Esophagus muscularis mucosa (tissue), 4 donors: Measurements from ENCODE around the gene CPEB4. TPM values are rescaled to one million over a fixed set of nuclear protein-coding genes. Genes with fewer than 3 reads are reported as not detected.

Experiments used
- DNase-seq: peaks from one replicate; pipeline ENCODE4 v3.0.0-alpha.2; 2017; ENCODE audit errors: extremely low spot score
- H3K27ac ChIP-seq, 4 donors: fragments of 200-600 bp; sonication (generic); replicated peaks in 1 of 4; 1 replicate in 3 of 4; 2 replicates in 1 of 4; pipeline ENCODE4 v1.5.1; 2016 to 2019; ENCODE audit warnings: mild to moderate bottlenecking in 1 of 4
- H3K27me3 ChIP-seq, 4 donors: fragments of 200-600 bp; sonication (generic); one replicate each; pipeline versions ENCODE4 v1.5.1 to v1.6.0; 2016 to 2019
- H3K36me3 ChIP-seq, 4 donors: fragments of 200-600 bp; sonication (generic); one replicate each; pipeline ENCODE4 v1.5.1; 2016 to 2019
- H3K4me1 ChIP-seq, 4 donors: fragments of 200-600 bp; sonication (generic); one replicate each; pipeline ENCODE4 v1.5.1; 2016 to 2019
- H3K4me3 ChIP-seq, 4 donors: fragments of 200-600 bp; sonication (generic); 1 replicate in 2 of 4; 2 replicates in 2 of 4; pipeline ENCODE4 v1.5.1; 2016 to 2019; ENCODE audit warnings: mild to moderate bottlenecking in 4 of 4, moderate library complexity in 1 of 4
- H3K9me3 ChIP-seq, 4 donors: fragments of 200-600 bp; sonication (generic); 1 replicate in 3 of 4; 2 replicates in 1 of 4; pipeline ENCODE4 v1.5.1; 2016 to 2019
- EP300 ChIP-seq: sonication (generic); formaldehyde crosslinking; IDR thresholded peaks from one replicate; pipeline ENCODE4 v1.6.1; 2017; ENCODE audit warnings: antibody characterized with exemption
- POLR2A ChIP-seq: fragments of 450-650 bp; IDR thresholded peaks from one replicate; pipeline ENCODE4 v1.6.1; 2017; ENCODE audit warnings: antibody characterized with exemption, moderate library complexity, mild to moderate bottlenecking, low read depth
- POLR2AphosphoS5 ChIP-seq, 2 donors: sonication (generic); formaldehyde crosslinking; IDR thresholded peaks; one replicate each; pipeline ENCODE4 v1.6.1; 2017; ENCODE audit warnings: antibody characterized with exemption in 2 of 2
- WGBS: methylation state at CpG from one replicate; pipeline ENCODE4 v1.1.5; 2018; 5-methylcytosine and 5-hydroxymethylcytosine counted together
- intact Hi-C: fragments of 100-400 bp; cut with DNase I; formaldehyde crosslinking; loops from one replicate; pipeline ENCODE4 v1.15.1; 2023
- total RNA-seq, 4 donors: library from RNA; depleted of rRNA; stranded (reverse); fragments of >200 nt; gene quantifications; one replicate each; pipeline versions ENCODE4 v1.1.0 to v1.2.1, GENCODE V29; 2016
- TF ChIP-seq, protein P1 (sequence below), 3 experiments: fragments of 200-600 bp in 2 of 3; fragments of 450-650 bp in 1 of 3; sonication (generic) in 2 of 3; IDR thresholded peaks; one replicate each; pipeline ENCODE4 v1.5.1; 2017 to 2019; ENCODE audit warnings: antibody characterized with exemption in 3 of 3, mild to moderate bottlenecking in 2 of 3, moderate library complexity in 1 of 3

The CPEB4 gene
- total RNA-seq, 4 donors from 2014 or later, result 44.9 to 96.4 (median 54.4) TPM

DNA sequence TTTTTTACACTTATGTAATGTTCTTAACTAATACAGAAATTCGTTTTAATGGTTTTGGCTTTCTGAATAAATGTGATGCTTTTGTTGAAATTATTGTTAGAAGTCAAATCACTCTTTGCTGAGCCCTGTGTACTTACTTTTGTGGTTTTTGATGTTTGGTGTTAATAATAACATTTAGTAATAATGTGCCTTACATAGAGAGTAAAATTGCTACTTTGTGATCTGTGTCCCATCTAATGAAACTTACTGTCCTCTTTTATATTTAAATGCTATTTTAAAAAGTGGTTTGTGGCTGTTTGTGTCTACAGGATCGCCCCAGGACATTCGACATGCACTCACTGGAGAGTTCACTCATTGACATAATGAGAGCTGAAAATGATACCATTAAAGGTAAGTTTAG, 22.1 kb downstream of the CPEB4 start:
- Histone ChIP-seq H3K36me3 (peaks cover 0 to 37% (median 8%) of the 10 kb centered on the region in 4 donors), H3K27me3 (no peaks in the 10 kb centered on the region), H3K4me1 (peaks cover 33 to 81% (median 59%) of the 10 kb centered on the region in 4 donors), H3K27ac (peak overlapping the region in 2 of 4 donors; percentile 46 to 72), H3K9me3 (no peaks in the 10 kb centered on the region), H3K4me3 (no peak overlapping the region)
- no peak for TF ChIP-seq EP300
- TF ChIP-seq POLR2AphosphoS5 (IDR thresholded peaks at IDR 0.05), result no peak
- TF ChIP-seq, protein P1, sequence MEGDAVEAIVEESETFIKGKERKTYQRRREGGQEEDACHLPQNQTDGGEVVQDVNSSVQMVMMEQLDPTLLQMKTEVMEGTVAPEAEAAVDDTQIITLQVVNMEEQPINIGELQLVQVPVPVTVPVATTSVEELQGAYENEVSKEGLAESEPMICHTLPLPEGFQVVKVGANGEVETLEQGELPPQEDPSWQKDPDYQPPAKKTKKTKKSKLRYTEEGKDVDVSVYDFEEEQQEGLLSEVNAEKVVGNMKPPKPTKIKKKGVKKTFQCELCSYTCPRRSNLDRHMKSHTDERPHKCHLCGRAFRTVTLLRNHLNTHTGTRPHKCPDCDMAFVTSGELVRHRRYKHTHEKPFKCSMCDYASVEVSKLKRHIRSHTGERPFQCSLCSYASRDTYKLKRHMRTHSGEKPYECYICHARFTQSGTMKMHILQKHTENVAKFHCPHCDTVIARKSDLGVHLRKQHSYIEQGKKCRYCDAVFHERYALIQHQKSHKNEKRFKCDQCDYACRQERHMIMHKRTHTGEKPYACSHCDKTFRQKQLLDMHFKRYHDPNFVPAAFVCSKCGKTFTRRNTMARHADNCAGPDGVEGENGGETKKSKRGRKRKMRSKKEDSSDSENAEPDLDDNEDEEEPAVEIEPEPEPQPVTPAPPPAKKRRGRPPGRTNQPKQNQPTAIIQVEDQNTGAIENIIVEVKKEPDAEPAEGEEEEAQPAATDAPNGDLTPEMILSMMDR (IDR thresholded peaks at IDR 0.05), result no peak
- TF ChIP-seq POLR2A, result no peak
- intact Hi-C loops, result no loop called here
- 79% methylated on average over 3 of the region's 3 CpGs for WGBS
- DNase-seq, result no peak

DNA sequence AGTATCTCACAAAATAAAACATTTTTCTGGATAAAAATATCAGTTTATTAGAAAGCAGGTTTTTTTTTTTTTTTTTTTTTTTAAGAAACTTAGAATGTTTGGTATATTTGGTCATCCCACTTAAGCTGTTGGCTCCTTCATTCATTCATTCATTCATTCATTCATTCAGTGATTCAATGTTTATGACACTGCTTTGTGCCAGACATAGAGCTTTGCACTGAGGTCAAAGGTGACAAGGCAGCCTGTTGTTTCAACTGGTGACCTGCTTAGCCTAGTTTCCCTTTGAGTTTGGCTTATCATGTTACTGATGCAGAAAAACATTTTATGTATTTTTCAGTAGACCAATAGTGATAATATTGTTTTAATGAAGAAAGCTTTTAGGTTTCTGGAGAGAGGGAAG, 23.5 kb downstream of the CPEB4 start:
- no peak for DNase-seq
- Histone ChIP-seq H3K4me1 (peaks cover 44 to 78% (median 56%) of the 10 kb centered on the region in 4 donors), H3K4me3 (no peak overlapping the region), H3K9me3 (no peaks in the 10 kb centered on the region), H3K27ac (peak overlapping the region in 1 of 4 donors; percentile 72), H3K27me3 (no peaks in the 10 kb centered on the region), H3K36me3 (peaks cover 0 to 37% (median 8%) of the 10 kb centered on the region in 4 donors)
- intact Hi-C loops, result no loop called here
- no peak for TF ChIP-seq POLR2A

DNA sequence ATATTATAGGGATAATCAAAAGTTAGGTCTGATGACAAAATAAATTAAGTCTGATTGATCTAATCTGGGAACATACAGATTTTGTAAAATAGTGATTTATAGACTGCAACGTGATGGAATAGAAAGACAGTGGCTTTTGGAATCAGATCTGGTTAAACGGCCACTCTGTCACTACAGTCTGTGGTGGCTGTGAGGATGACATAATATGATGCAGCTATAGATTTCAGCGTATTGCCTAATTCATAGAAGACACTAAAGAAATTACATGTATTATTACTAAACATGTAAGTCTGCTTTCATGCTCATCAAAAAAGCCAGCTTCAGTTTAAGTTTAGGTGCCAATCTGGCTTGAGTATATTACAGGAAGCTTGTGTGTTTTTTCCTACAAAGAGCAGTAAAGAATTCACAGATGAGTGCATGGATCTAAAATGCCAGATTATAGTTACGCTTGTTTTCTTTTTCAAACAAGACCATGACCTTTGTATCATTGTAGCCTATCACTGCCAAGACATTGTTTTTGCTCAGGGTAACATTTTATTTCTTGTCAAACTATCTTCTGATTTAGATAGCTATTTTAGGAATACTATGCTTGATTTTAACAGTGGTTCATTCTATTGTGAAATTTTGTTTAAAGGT, 25.7 kb downstream of the CPEB4 start:
- intact Hi-C loops, result no loop called here
- H3K4me1 ChIP-seq, result peaks cover 36 to 72% (median 51%) of the 10 kb centered on the region in 4 donors
- no peaks in the 10 kb centered on the region for H3K27me3 ChIP-seq
- no peak overlapping the region for H3K4me3 ChIP-seq
- peaks cover 0 to 37% (median 8%) of the 10 kb centered on the region in 4 donors for H3K36me3 ChIP-seq
- no peak for TF ChIP-seq EP300
- no peak for TF ChIP-seq POLR2A
- no peak for TF ChIP-seq POLR2AphosphoS5 (IDR thresholded peaks at IDR 0.05)
- TF ChIP-seq, protein P1 (IDR thresholded peaks at IDR 0.05), result no peak
- H3K9me3 ChIP-seq, result no peaks in the 10 kb centered on the region
- H3K27ac ChIP-seq, result peak overlapping the region in 1 of 4 donors; percentile 47
- 77% methylated on average over 4 of the region's 4 CpGs for whole genome bisulfite sequencing
- DNase-seq, result no peak

DNA sequence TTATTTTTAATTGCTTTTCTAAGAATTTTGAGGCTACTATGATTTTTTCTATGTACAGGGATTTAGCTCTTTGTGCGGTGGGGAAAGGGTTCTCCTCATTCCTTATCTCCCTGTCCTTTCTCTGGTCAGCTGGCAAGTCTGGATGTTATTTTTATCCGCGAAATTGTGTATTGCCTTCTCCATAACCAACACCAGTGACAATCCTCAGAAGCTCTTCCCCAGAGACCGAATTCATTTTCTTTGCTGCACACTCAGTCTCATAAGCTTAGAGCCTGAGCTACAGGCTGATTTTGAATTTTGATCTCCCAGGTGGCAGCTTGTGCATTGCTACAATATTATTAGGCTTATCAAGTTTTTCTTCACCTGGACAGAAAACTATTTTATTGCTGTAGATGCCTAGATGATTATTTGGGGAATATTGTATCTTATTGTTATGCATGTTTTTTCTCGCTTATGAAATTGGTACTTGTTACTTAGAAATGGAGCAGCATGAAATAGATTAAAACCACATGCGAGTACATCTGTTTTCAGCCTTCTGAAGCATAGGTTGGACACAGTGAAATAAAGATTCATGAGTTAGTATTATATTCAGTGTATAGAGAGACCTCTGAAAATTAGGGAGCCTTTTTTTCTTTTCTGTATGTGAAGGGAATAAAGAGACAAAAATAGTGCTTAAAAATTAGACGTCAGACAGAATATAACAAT, 27.3 kb downstream of the CPEB4 start:
- no peak for DNase-seq
- 75% methylated on average over 7 of the region's 7 CpGs for WGBS
- H3K4me3 ChIP-seq, result no peak overlapping the region
- H3K27me3 ChIP-seq, result no peaks in the 10 kb centered on the region
- TF ChIP-seq POLR2AphosphoS5 (IDR thresholded peaks at IDR 0.05) (no peak), EP300 (no peak), POLR2A (no peak)
- TF ChIP-seq, protein P1 (IDR thresholded peaks at IDR 0.05), result no peak
- peaks cover 50 to 72% (median 57%) of the 10 kb centered on the region in 4 donors for H3K4me1 ChIP-seq
- peaks cover 0 to 34% (median 8%) of the 10 kb centered on the region in 4 donors for H3K36me3 ChIP-seq
- peak overlapping the region in 1 of 4 donors; percentile 6 for H3K27ac ChIP-seq
- intact Hi-C loops, result no loop called here
- no peaks in the 10 kb centered on the region for H3K9me3 ChIP-seq

DNA sequence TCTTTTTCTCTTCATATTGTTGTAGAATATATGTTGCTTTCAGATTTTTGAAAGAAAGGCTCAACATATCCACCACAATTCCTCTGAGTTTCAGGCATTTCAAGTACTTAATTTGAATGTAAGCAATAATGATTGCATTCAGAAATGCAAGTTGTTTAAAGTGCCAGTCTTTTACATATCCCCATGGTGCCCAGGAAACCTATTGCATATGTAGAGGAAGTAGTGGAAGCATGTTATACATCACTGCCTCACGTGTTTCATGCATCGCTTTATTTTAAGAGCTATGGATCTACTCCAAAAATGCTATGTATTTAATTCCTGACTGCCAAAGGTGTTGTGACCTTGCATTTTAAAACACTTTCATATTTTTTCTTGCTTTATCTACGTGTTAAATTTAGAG, 28.1 kb downstream of the CPEB4 start:
- no peak for TF ChIP-seq POLR2A
- TF ChIP-seq POLR2AphosphoS5 (IDR thresholded peaks at IDR 0.05), result no peak
- TF ChIP-seq, protein P1 (IDR thresholded peaks at IDR 0.05), result no peak
- no peak for TF ChIP-seq EP300
- H3K9me3 ChIP-seq, result no peaks in the 10 kb centered on the region
- WGBS, result 51% methylated on average over 3 of the region's 3 CpGs
- no peaks in the 10 kb centered on the region for H3K27me3 ChIP-seq
- no peak overlapping the region for H3K27ac ChIP-seq
- H3K4me1 ChIP-seq, result peaks cover 55 to 76% (median 65%) of the 10 kb centered on the region in 4 donors
- no peak overlapping the region for H3K4me3 ChIP-seq
- intact Hi-C loops, result no loop called here
- no peak for DNase-seq
- H3K36me3 ChIP-seq, result peaks cover 0 to 26% (median 4%) of the 10 kb centered on the region in 4 donors
